K562 (cell line): Measurements from ENCODE around the gene CCR7. TPM values are rescaled to one million over a fixed set of nuclear protein-coding genes. Genes with fewer than 3 reads are reported as not detected.

Source experiments
- BDP1 ChIP-seq: IDR thresholded peaks from 3 replicates; pipeline ENCODE4 v1.6.1; 2011; ENCODE audit not compliant: insufficient read length, insufficient read depth
- BRCA1 ChIP-seq, 2 experiments: fragments of 450-650 bp in 1 of 2; sonication (generic) in 1 of 2; formaldehyde crosslinking in 1 of 2; IDR thresholded peaks; 2 replicates each; pipeline versions ENCODE4 v1.5.0 to v1.6.1; 2017 to 2020; ENCODE audit warnings: mild to moderate bottlenecking in 1 of 2, missing genetic modification reagents in 1 of 2
- DACH1 ChIP-seq: fragments of 450-650 bp; IDR thresholded peaks from 2 replicates; pipeline ENCODE4 v1.6.1; 2018; ENCODE audit not compliant: partially characterized antibody
- ETV1 ChIP-seq: fragments of 450-650 bp; conservative IDR thresholded peaks from 2 replicates; pipeline ENCODE4 v1.6.1; 2016; ENCODE audit warnings: missing genetic modification characterization, control low read depth, low read depth, missing compliant biosample characterization
- ETV5 ChIP-seq: sonication (generic); formaldehyde crosslinking; IDR thresholded peaks from 2 replicates; pipeline ENCODE4 v1.4.0; 2020; ENCODE audit warnings: low read depth, mild to moderate bottlenecking, missing genetic modification reagents
- HMBOX1 ChIP-seq: sonication (generic); IDR thresholded peaks from 2 replicates; pipeline ENCODE4 v1.6.1; 2016
- MBD2 ChIP-seq: sonication (generic); IDR thresholded peaks from 2 replicates; pipeline ENCODE4 v1.6.1; 2016; ENCODE audit warnings: low read depth, borderline replicate concordance
- MECOM ChIP-seq: fragments of 250-450 bp; sonication (Bioruptor Pico); IDR thresholded peaks from 2 replicates; pipeline ENCODE4 v1.8.0; 2022; ENCODE audit warnings: inconsistent platforms
- MED1 ChIP-seq: sonication (generic); formaldehyde crosslinking; IDR thresholded peaks from 2 replicates; pipeline ENCODE4 v1.8.1; 2023; ENCODE audit warnings: missing genetic modification reagents, borderline replicate concordance
- MNT ChIP-seq, 2 experiments: fragments of 450-650 bp; conservative IDR thresholded peaks; 2 replicates each; pipeline ENCODE4 v1.6.1; 2017; ENCODE audit warnings: mild to moderate bottlenecking in 2 of 2, moderate library complexity in 2 of 2
- PHF21A ChIP-seq: fragments of 450-650 bp; IDR thresholded peaks from 2 replicates; pipeline ENCODE4 v1.6.1; 2017; ENCODE audit warnings: low read depth, borderline replicate concordance
- RB1 ChIP-seq: fragments of 450-650 bp; IDR thresholded peaks from 2 replicates; pipeline ENCODE4 v1.6.1; 2017; ENCODE audit warnings: low read depth, mild to moderate bottlenecking
- RBM25 ChIP-seq: fragments of 200-400 bp; formaldehyde crosslinking; IDR thresholded peaks from 2 replicates; pipeline ENCODE4 v1.6.1; 2018; ENCODE audit warnings: low read length, low read depth, moderate library complexity; ENCODE audit not compliant: severe bottlenecking
- ZNF239 ChIP-seq: fragments of 250-450 bp; sonication (Bioruptor Pico); IDR thresholded peaks from 2 replicates; pipeline ENCODE4 v1.4.0; 2020; ENCODE audit warnings: mild to moderate bottlenecking
- ZNF507 ChIP-seq: conservative IDR thresholded peaks from 2 replicates; pipeline ENCODE4 v1.6.1; 2017; ENCODE audit warnings: missing genetic modification characterization, missing compliant biosample characterization
- ZNF518B ChIP-seq: fragments of 250-450 bp; sonication (Bioruptor Pico); IDR thresholded peaks from 2 replicates; pipeline ENCODE4 v1.5.0; 2021; ENCODE audit warnings: mild to moderate bottlenecking, moderate library complexity
- ZNF655 ChIP-seq: fragments of 250-450 bp; sonication (Bioruptor Pico); IDR thresholded peaks from 2 replicates; pipeline ENCODE4 v1.5.0; 2021
- ZZZ3 ChIP-seq: fragments of 450-650 bp; IDR thresholded peaks from 2 replicates; pipeline ENCODE4 v1.6.1; 2016; ENCODE audit warnings: antibody characterized with exemption, mild to moderate bottlenecking, moderate library complexity
- polyA plus RNA-seq, 8 experiments: library from polyadenylated mRNA; depleted of rRNA in 4 of 8; stranded (reverse) in 5 of 8; unstranded in 3 of 8; fragments of >200 nt; fragmentation: Nextera tagmentation in 2 of 8; fragmentation: Illumina TruSeq in 1 of 8; extraction: Ambion mirVana in 2 of 8; extraction: Trizol in 1 of 8; gene quantifications; 2 replicates each; pipeline versions ENCODE4 v1.2.1 to v1.2.3, GENCODE V29; 2011 to 2014; ENCODE audit warnings: inconsistent platforms in 1 of 8, missing spikeins in 1 of 8
- total RNA-seq, 7 experiments: library from RNA; depleted of rRNA in 6 of 7; stranded (reverse); fragments of >200 nt in 6 of 7; fragmentation: Illumina TruSeq in 2 of 7; extraction: Trizol in 2 of 7; gene quantifications; 2 replicates each; pipeline versions ENCODE4 v1.2.1 to v1.2.3, GENCODE V29; 2011 to 2021; ENCODE audit warnings: low replicate concordance in 1 of 7
- TF ChIP-seq, protein P1 (sequence below): fragments of 250-450 bp; sonication (Bioruptor Pico); IDR thresholded peaks from 2 replicates; pipeline ENCODE4 v1.5.0; 2020; ENCODE audit warnings: mild to moderate bottlenecking

The CCR7 gene
- total and polyA plus RNA-seq, 9 of the 15 experiments (the other 6 are each of a cell fraction or from before 2014, with no cell fraction given): 0.14 to 1.4 (median 0.56) TPM

DNA sequence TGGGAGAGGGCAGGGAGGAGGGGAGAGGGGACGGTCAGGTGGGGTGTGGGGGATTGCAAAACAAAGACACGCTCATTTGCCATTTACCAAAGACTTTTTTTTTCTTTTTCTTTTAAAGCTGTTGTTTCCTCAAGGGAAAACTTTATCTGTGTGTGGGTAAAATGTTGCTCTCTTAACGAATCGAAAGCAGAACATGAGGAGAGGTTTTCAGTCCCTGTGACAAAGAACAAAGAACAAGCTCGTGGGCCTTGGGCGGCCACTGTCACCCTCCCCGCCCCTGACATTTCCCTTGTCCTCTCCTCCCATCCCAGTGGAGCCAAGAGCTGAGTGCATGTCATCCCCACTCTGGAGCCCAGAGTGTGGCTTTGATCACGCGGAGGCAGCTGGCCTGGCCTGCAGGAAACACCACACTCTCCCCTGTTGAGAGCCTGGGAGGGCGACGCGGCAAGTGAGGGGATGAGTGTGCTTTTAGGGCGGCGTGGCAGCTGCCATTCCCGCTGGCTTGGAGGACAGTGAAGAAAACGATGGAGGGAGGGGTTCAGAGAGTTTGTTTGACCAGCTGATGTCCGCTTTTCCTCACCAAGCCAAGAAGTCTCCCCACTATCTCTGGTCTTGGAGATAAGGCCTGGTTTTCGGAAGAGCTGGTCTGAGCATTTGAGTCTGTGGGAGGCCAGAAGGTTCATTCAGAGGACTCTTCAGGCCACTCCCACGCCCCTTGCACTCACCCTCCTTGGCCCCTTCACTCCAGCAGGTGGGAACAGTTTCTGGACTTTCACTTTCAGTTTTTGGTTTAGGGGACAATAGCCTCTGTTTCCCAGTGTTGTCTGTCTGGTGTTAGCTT lies 11.4 kb downstream of the CCR7 start (continued):
- no peak for TF ChIP-seq ZNF655 (CRISPR knock-in tag)
- TF ChIP-seq RB1: no peak
- peak in 1 of 2 experiments; percentile 68; a peak in 2 of 4 replicates for TF ChIP-seq MNT (conservative IDR thresholded peaks at IDR 0.05)
- TF ChIP-seq MBD2: peak; percentile 57; the same call in 1 of the 2 replicates
- TF ChIP-seq ETV5: peak; percentile 61; the same call in 1 of the 2 replicates
- no peak for TF ChIP-seq HMBOX1
- TF ChIP-seq DACH1: peak; percentile 92
- no peak for TF ChIP-seq BRCA1 (IDR thresholded peaks at IDR 0.05)
- no peak for TF ChIP-seq BRCA1 (CRISPR knock-in tag; IDR thresholded peaks at IDR 0.05)
- TF ChIP-seq BDP1: no peak
- TF ChIP-seq ZNF518B (CRISPR knock-in tag): no peak
- TF ChIP-seq ETV1 (tag): 0 out of 2 replicates have a peak, but pooled peaks have one; percentile 24
- TF ChIP-seq MED1: no peak
- TF ChIP-seq ZNF507: no peak
- TF ChIP-seq, protein P1, sequence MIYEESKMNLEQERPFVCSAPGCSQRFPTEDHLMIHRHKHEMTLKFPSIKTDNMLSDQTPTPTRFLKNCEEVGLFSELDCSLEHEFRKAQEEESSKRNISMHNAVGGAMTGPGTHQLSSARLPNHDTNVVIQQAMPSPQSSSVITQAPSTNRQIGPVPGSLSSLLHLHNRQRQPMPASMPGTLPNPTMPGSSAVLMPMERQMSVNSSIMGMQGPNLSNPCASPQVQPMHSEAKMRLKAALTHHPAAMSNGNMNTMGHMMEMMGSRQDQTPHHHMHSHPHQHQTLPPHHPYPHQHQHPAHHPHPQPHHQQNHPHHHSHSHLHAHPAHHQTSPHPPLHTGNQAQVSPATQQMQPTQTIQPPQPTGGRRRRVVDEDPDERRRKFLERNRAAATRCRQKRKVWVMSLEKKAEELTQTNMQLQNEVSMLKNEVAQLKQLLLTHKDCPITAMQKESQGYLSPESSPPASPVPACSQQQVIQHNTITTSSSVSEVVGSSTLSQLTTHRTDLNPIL: no peak
- no peak for TF ChIP-seq RBM25
- no peak; the same call in 1 of the 2 replicates for TF ChIP-seq MECOM (CRISPR knock-in tag)
- TF ChIP-seq PHF21A: no peak
- no peak for TF ChIP-seq ZNF239
- no peak for TF ChIP-seq ZZZ3
